GM18505 (cell line): ENCODE data around the gene PHF23.

ENCODE experiments used
- ATAC-seq: cut with Tn5 transposase; IDR thresholded peaks from one replicate; pipeline ENCODE4 v1.9.1; 2021; ENCODE audit not compliant: unreplicated experiment
- POLR2A ChIP-seq: IDR thresholded peaks from 4 replicates; pipeline ENCODE4 v1.6.1; 2011; ENCODE audit warnings: borderline replicate concordance; ENCODE audit not compliant: insufficient read depth, insufficient read length; ENCODE audit errors: extremely low read depth

PHF23 gene

DNA sequence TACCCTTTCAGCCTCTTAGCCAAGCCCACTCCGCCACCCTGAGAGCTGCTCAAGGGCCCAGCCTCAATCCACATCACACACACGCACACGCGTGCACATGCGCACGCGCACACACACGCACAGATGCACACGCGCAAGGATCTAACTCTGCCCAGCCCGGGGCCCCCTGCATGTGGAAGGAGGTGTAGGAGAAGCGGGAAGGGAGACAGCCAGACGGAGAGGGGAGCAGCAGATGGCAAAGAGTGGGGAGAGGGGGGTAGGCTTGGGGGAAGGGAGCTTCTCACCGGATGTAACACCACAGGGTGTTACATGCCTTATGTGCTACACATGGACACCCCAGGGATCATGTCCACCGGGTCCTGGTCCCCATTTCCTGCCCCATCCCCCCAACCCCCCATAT is 34.9 kb downstream of the PHF23 start:
- no peak for TF ChIP-seq POLR2A
- ATAC-seq = no peak

DNA sequence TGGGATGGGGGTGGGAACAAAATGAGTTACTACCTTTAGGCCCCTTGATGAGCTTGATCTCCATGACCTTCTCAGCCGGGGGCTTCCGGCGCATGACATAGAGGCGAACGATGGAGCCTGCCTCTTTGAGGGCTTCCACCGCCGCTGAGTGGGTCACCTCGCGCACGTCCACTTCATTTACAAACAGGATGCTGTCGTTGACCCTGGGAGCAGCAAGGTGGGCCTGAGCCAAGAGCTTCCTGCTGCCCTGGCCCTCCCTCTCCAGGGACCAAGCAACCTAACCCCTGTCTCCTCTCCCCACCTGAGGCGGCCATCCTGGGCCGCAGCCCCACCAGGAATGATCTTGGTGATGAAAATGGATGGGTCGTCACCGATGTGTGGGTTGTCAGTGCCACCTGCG is 35.9 kb downstream of the PHF23 start:
- TF ChIP-seq POLR2A = no peak
- ATAC-seq = no peak

GRCh38 chr17:7196651-7197401 is 42.4 kb downstream of the PHF23 start:
- TF ChIP-seq POLR2A = no peak
- no peak for ATAC-seq

DNA sequence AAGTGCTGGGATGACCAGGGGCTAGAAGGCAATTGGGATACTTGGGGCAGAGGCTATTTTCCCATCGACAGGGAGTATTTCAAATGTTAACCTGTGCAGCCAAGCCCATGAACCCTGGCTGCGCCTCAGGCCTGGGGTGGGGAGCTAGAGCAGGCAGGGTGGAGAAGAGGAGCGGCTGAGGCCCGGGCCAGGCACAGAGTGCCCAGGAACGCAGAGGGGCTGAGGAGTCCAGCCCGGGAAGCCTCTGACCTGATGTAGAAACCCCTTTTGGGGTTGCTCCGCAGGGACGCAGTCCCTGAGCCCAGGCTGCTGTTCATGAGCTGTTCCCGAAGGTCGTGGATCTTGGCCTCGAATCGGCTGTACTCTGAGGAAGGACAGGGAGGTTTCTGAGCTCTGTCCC is 43.3 kb downstream of the PHF23 start:
- ATAC-seq = no peak
- no peak for TF ChIP-seq POLR2A

DNA sequence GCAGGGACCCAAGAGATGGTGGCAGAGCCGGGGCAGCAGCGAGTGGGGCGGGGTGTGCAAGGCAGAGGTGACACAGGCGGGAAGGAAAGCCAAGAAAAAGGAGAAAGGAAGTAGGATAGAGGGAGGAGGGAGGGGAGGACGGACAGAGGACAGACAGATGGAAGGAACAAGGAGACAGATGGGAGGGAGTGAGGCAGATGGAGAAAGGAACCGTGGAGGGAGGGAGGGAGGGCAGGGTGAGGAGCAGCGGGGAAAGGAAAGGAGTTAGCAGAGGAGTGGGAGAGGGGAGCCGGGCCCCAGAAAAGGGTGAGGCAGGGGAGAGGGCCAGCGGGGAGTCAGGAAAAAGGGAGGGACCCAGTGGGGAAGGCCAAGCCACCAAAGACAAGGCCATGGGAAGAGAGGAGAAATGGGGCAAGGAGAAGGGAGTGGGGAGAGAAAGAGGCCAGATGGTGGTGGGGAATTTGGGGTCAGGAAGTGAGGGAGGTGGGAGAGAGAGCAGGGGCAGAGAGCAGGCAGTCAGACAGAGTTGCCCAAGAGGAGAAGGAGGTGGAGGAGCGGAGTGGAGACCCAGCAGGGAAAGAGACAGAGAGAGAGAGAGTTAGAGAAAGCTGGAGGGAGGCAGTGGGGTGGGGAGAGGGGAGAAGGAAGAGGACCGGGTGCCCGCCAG is 46.9 kb downstream of the PHF23 start:
- ATAC-seq = no peak
- no peak for TF ChIP-seq POLR2A

DNA sequence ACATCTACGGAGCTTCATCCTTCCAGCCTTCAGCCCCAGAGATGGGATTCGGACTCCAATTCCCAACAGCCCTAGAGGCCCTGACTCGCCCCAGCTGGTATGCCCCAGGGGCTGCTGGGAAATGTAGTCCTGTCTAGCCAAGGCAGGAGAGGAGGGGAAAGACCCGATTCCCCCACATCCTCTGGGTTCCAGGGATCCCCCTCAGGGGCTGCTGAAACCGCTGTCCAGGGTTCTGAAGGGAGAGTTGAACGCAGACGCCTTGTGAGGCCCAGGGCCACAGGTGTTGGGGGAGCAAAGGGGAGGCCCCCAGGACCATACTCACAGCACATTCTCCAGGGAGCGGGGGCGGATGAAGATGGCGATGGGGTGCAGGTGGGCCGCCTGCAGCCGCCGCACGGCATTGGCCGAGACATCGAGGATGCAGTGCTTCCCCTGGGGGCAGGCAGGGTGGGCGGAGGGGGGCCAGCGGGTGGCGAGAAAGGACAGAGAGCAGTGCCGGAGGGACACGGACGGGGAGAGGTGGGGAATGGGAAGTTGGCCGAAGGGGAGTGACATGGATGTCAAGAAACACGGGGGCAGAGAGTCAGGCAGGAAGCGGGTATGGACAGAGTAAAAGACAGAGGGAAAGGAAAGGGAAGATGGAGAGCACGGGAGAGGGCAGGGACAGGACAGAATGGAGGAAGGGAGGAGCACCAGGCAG is 47.5 kb downstream of the PHF23 start:
- no peak for TF ChIP-seq POLR2A
- ATAC-seq = no peak

DNA sequence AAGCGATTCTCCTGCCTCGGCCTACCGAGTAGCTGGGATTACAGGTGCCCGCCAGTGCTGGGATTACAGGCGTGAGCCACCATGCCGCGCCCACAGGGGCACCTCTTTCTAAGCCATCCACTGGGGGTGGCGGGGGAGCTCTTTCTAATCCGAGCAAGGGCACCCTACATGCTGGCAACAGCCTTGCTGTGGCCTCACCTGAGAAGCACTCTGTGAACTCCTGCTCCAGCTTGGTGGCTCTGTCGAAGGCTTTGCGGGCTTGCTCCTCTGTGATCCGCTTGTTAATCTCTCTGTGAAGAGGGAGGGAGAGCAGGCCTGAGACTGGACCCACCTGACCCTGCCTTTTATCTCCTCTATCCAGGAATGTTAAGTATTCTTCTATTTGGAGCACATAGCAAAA is 48.2 kb downstream of the PHF23 start:
- TF ChIP-seq POLR2A = no peak
- ATAC-seq = no peak

DNA sequence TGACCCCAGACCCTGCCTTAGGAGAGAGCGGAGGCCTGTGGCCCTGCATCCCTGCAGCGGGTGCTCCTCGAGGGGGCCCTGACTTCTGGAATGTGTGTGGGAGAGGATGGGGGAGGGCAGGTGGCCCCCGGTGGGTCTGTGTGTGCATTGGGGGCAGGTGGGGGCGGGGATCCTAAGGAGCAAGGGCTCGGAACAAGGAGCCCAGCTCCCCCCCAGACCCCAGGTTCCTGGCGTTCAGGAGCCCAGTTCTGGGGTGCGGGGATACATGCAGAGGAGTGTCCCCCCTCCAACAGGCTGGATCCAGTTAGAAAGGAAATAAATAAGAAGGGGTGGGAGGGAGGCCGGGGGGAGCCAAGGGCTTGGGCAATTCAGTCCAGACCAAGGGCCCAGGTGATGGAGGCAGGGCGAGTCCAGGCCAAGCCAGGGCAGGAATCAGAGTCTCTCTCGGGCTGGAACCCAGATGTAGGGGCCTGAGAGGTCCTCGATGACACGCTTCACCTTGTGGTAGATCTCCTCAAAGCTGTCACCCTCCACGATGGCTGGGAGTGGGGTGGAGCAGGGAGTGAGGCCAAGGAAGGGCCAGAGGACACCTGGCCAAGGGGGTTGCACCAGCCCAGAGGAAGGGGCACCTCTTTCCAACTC is 48.9 kb downstream of the PHF23 start:
- TF ChIP-seq POLR2A = no peak
- no peak for ATAC-seq

DNA sequence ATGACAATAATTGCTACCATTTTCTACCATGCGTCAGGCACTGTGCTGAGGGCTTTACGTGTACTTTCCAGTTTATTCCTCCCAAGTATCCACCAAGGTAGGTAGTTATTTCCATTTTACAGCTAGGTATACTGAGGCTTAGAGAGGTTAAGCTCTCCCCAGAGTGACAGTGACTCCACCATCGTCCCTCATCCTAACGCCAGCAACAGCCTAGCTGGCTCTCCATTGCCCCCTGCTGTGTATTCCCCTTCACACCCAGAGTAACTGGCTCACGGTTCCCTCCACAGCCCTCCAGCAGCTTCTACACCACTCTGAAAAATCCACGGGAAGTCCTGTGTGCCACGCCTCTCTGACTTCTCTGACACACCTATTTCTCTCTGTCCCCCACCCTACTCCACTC is 53.0 kb downstream of the PHF23 start:
- TF ChIP-seq POLR2A = no peak
- no peak for ATAC-seq
